ENCODE results near the gene PRKCZ. TPM values are rescaled to one million over a fixed set of nuclear protein-coding genes. Genes with fewer than 3 reads are reported as not detected.
A peak's percentile ranks its signal among the peaks of the same experiment; 100 is the strongest.

The PRKCZ gene
- total and polyA plus RNA-seq, 11 donors = 12.5 to 20.7 (median 16.5) TPM

- no peaks in the 10 kb centered on the region for H3K9me3 ChIP-seq
- peak overlapping the region in 3 of 12 donors; percentile 19 to 43 (median 24) for H3K27ac ChIP-seq
- H3K4me1 ChIP-seq = peaks cover 0 to 9% (median 0%) of the 10 kb centered on the region in 12 donors
- H3K4me3 ChIP-seq = no peak overlapping the region
- WGBS, 4 donors = 65 to 76% (median 71%) methylated on average over 16 of the region's 16 CpGs
- peak in 1 of 4 donors; percentile 31 for ATAC-seq
- no peak for DNase-seq
- intact Hi-C loops (cut with DNase I) = no loop called here
- H3K27me3 ChIP-seq = no peaks in the 10 kb centered on the region
- H3K36me3 ChIP-seq = no peaks in the 10 kb centered on the region
- TF ChIP-seq CTCF (IDR thresholded peaks at IDR 0.05) = no peak
- no peak for TF ChIP-seq POLR2A (IDR thresholded peaks at IDR 0.05)
These were observed 108.1 kb downstream of the PRKCZ start for GRCh38 chr1:2158272-2158671.

GRCh38 chr1:2159124-2159523 is 108.9 kb downstream of the PRKCZ start:
- no peaks in the 10 kb centered on the region for H3K27me3 ChIP-seq
- intact Hi-C loops (cut with DNase I) = no loop called here
- H3K9me3 ChIP-seq = no peaks in the 10 kb centered on the region
- 93 to 96% (median 94%) methylated on average over 15 to 18 of the region's 18 CpGs for WGBS, 4 donors
- ATAC-seq (no peak), DNase-seq (no peak)
- peaks cover 0 to 9% (median 0%) of the 10 kb centered on the region in 12 donors for H3K4me1 ChIP-seq
- no peaks in the 10 kb centered on the region for H3K36me3 ChIP-seq
- H3K4me3 ChIP-seq = no peak overlapping the region
- TF ChIP-seq CTCF (IDR thresholded peaks at IDR 0.05) (no peak), POLR2A (IDR thresholded peaks at IDR 0.05) (no peak)
- H3K27ac ChIP-seq = no peak overlapping the region

GRCh38 chr1:2160451-2161300 is 110.5 kb downstream of the PRKCZ start:
- ATAC-seq (no peak), DNase-seq (no peak)
- intact Hi-C loops (cut with DNase I) = no loop called here
- Histone ChIP-seq H3K27me3 (no peaks in the 10 kb centered on the region), H3K27ac (no peak overlapping the region), H3K9me3 (no peaks in the 10 kb centered on the region), H3K36me3 (no peaks in the 10 kb centered on the region), H3K4me3 (no peak overlapping the region), H3K4me1 (peaks cover 0 to 9% (median 0%) of the 10 kb centered on the region in 12 donors)
- WGBS, 4 donors = 88 to 93% (median 92%) methylated on average over 30 to 34 of the region's 34 CpGs
- TF ChIP-seq POLR2A (IDR thresholded peaks at IDR 0.05) = no peak

GRCh38 chr1:2163205-2163604 is 113.0 kb downstream of the PRKCZ start:
- no peaks in the 10 kb centered on the region for H3K36me3 ChIP-seq
- TF ChIP-seq POLR2A (IDR thresholded peaks at IDR 0.05) = no peak
- TF ChIP-seq CTCF (IDR thresholded peaks at IDR 0.05) = peak in 2 of 12 donors; percentile 11 to 32
- no peaks in the 10 kb centered on the region for H3K27me3 ChIP-seq
- ATAC-seq = peak in 2 of 4 donors; percentile 18 to 47
- H3K4me3 ChIP-seq = no peak overlapping the region
- intact Hi-C loops (cut with DNase I) = no loop called here
- DNase-seq = no peak
- H3K4me1 ChIP-seq = peaks cover 0 to 4% (median 0%) of the 10 kb centered on the region in 12 donors
- 72 to 81% (median 77%) methylated on average over 5 to 7 of the region's 7 CpGs for WGBS, 4 donors
- H3K27ac ChIP-seq = no peak overlapping the region
- no peaks in the 10 kb centered on the region for H3K9me3 ChIP-seq

All from heart left ventricle (tissue), 16 donors.